ENCODE results near the gene BLTP3A.

GRCh38 chr6:34743625-34744293, 48.1 kb upstream of the BLTP3A start:
- no peak for TF ChIP-seq CTCF (IDR thresholded peaks at IDR 0.05)
- no peak for TF ChIP-seq POLR2A (IDR thresholded peaks at IDR 0.05)

All from body of pancreas (tissue), 4 donors.